ENCODE data around the gene RAB31.

The RAB31 gene

GRCh38 chr18:9738266-9738969, 30.3 kb downstream of the RAB31 start:
- DNase-seq (ENCODE audit: low read depth): no peak

DNA sequence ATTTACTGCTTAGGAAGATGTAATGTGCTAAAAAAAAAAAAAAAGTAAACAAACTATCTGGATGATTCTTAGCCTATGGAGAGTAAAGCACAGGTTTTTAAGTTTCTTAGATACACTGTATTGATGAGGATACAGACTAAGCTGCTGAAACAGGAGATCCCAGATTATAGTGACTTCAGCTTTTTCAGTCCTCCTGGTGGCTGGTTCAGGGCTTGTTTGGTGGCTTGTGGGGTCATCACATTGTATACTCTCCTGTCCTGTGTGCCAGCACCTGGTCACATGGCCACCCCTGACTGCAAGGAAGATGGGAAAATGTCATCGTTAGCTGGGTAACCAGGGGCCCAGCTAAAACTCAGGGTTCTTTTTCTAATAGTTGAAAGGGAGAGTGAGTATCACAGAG, 31.4 kb downstream of the RAB31 start:
- no peak for DNase-seq (ENCODE audit: low read depth)

DNA sequence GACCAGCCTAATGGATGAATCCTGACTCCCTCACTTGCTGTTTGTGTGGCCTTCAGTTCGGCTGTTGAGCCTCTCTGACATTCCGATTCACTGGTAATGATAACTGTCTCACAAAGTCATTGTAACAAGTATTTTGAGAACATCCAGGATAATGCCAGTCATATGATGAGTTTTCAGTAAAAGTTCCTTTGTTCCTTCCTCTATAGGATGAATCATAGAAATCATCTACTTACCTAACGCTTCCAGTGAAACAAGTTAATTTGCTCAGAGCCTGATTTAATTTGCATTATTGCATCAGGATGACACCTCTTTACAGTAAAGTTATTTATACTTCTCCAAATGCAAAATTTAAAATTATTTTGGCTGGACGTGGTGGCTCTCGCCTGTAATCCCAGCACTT, 32.0 kb downstream of the RAB31 start:
- DNase-seq (ENCODE audit: low read depth): no peak

- DNase-seq (ENCODE audit: low read depth): no peak
Measured at GRCh38 chr18:9741406-9741792, 33.3 kb downstream of the RAB31 start.

DNA sequence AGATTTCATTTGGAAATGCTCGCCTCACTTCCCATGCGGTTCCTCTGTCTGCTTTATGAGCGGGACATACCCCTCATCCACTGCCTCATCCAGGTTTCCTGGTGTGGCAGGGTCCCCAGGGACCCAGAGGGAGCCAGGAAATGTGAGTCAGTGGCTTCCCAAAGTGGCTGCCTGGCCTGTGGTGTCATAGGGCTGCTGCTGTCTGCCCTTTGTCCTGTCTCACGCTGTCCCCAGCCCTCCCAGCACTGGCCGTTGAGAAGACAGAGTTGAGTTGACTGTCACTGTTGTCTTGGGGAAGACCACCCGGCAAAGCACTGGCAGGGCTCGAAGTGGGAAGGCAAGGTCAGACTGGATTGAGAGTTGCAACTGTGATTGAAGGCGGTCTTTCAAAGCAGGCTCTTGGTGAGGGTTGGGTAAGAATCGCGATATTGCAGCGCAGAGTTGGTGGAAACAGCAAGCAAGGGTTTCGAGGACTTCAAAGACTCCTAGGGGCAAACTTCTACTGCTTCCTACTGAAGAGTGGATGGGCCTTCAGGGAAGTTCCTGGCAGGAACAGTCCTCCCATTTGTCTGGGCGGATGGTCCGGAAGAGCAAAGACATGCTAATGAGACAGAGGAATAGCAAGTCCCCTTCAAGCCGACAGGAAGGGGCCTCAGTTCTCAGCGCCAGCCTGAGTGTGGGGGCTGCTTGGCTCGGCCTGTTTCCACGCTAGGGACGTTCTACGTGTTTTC, 33.9 kb downstream of the RAB31 start:
- no peak for DNase-seq (ENCODE audit: low read depth)

GRCh38 chr18:9742524-9743131, 34.5 kb downstream of the RAB31 start:
- DNase-seq (ENCODE audit: low read depth): no peak

- peak; percentile 86 for DNase-seq (ENCODE audit: low read depth)
Measured at GRCh38 chr18:9743200-9744016, 35.3 kb downstream of the RAB31 start.

GRCh38 chr18:9746958-9747357, 38.9 kb downstream of the RAB31 start:
- DNase-seq (ENCODE audit: low read depth): no peak

GRCh38 chr18:9749611-9750010, 41.5 kb downstream of the RAB31 start:
- DNase-seq (ENCODE audit: low read depth): no peak

DNA sequence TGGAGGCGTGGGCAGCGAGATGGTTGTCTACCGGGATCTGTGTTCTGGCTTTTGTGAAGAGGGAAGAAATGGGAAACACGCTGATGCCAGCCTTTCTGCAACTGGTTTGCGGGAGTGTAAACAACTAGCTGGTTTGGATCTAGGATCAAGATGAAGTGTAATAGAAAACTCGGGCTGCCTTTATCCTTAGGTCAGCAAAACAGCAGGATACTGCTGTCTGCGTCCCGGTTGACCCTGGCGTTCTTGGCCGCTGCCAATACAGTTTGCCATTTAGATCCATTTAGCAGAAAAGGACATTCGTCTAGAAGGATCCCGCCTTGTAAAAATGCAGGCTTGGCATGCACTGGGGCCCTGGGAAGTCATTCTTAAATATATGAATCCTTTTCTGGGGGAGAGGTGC, 42.0 kb downstream of the RAB31 start:
- DNase-seq (ENCODE audit: low read depth): no peak

DNA sequence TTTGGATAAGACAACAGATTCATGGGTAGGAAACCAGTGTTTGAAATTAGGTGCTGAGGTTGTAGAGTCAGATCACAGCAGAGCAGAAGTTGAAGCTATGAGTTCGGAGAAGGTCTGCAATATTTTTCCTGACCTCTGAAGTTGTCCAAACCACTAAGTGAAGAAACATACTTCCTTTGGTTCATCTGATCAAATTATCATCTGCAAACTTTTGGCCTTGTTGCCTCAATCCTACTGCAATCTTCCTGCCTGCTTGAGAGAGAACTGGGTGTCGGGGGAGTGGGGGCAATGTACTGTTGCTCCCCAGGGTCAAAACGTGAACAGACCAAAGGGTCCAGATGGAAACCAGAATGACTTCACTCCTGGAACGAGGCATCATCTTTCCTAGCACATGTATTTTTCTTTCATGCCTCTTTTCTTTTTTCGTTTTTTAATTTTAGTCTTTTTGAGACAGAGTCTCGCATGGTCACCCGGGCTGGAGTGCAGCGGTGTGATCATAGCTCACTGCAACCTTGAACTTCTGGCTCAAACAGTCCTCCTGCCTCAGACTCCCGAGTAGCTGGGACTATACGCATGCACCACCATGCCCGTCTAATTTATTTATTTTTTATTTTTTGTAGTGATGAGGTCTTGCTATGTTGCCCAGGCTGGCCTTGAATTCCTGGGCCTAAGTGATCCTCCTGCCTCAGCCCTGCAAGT, 42.7 kb downstream of the RAB31 start:
- DNase-seq (ENCODE audit: low read depth): no peak

DNA sequence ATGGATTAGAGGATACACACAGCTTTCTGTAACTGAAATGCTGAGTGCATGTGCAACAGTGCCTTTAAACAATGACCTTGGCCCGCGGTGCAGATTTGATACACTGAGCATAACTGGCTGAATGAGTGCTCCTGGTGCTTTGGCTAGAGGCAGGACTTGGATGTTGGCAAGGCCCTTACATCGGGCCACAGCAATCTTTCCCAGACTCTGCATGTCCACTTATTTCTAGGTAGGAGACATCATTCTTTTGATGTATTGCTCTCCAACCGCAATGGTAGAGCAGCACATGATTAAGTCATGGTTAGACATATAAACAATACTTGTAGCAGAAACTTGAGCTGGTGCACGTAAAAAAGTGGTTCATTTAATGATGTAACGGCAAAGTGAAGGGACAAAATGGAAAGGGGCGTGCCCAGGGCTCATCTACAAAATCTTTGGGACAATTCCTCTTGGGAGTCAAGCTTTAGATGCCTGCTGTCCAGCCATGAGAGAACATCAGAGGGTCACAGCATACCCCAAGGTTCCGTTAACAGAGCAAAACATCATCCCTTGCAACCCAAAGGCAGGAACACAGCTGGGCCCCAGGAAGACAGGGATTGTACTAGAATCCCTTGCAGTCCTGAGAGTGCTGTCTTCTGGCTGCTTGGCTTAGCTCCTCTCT, 43.4 kb downstream of the RAB31 start:
- no peak for DNase-seq (ENCODE audit: low read depth)

DNA sequence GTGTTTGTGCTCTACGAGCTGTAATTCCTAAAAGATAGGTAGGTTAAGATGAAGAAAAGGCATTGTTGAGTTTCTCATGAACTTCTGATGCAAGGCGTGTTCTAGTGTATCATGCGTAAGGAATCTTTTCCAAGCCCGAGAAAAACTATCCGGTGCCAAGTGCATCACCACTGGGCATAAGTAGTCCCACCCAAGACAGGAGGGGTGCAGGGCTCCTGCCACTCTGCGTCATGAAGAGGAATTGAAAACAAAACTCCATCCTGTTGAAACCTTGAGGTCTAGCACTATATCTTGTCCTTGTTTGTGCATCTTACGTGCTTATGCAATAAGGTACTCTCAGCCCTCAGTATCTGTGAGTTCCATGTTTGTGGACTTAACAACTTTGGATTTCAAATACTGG, 45.7 kb downstream of the RAB31 start:
- no peak for DNase-seq (ENCODE audit: low read depth)

- DNase-seq (ENCODE audit: low read depth): no peak
Measured at GRCh38 chr18:9755110-9755509, 47.0 kb downstream of the RAB31 start.

DNA sequence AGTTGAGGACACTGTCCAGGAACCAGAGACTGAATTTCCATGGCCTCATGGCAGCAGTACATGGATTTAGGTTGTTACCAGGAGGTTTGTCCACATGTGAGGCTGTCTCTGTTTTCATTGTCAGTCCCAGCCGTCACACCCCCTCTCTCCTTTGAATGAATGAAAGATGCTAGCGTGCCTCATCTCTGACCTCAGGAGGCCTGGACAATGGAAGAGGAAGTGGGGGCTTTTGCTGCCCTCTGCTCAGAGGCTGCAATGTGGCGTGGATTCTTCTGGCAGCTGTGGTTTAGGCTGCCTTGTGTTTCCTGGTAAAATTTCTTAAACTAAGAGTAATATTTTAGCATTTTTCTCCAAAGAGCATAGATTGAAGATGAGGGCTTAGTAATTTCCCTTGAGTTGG, 47.5 kb downstream of the RAB31 start:
- DNase-seq (ENCODE audit: low read depth): no peak

- DNase-seq (ENCODE audit: low read depth): no peak
Measured at GRCh38 chr18:9756271-9756932, 48.3 kb downstream of the RAB31 start.

GRCh38 chr18:9756933-9757470, 48.9 kb downstream of the RAB31 start:
- DNase-seq (ENCODE audit: low read depth): no peak

- DNase-seq (ENCODE audit: low read depth): no peak
Measured at GRCh38 chr18:9757827-9758621, 49.9 kb downstream of the RAB31 start.

- DNase-seq (ENCODE audit: low read depth): no peak
Measured at GRCh38 chr18:9758624-9759075, 50.5 kb downstream of the RAB31 start.

DNA sequence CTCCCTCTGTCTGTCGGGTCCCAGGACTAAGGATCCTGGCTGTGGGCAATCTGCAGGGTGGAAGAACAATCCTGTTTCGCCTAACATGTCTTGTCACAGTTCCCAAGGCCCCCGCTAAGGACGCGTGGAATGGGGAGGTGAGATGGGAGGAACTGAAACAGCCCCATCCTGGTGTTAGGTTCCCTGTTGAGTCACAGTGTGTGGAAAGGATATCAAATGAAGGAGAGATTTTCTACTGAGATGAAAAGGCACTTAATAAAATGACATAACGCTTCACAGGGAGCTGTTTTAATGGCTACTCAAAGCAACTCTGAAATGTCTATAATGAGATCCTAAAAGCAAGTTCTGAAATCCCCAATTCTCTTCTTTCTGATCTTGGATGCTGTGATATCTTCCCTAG, 52.5 kb downstream of the RAB31 start:
- DNase-seq (ENCODE audit: low read depth): no peak

Data from non-pigmented ciliary epithelial cell (primary cell).